ENCODE results near the gene VPS4A. TPM values are rescaled to one million over a fixed set of nuclear protein-coding genes. Genes with fewer than 3 reads are reported as not detected.

VPS4A gene
- total and polyA plus RNA-seq, 3 donors from 2014 or later, result 31.9 to 43.1 (median 39.8) TPM

DNA sequence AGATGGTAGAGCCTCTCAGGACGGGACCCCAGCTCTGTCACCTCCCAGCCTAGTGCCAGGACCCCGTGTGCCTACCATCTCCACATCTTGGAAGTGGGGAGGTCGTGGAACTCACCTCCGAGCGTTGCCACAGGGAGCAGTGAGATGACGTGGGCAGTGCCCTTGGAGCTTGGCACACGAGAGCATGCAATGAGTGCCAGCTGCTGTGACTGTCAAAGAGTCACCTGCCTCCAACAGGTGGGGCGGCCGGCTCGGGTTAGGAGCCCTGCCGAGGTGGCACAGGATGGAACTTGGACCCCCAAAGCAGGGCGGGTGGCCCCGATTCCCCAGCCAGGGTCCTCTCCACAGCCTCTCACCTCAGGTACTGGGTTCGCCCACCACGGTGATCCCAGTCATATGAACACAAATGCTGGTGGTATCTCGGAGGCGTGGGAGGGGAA is 5.5 kb downstream of the VPS4A start:
- intact Hi-C loops (cut with DNase I; ENCODE audit: low total_unique reads), result no loop called here
- Histone ChIP-seq H3K9me3 (no peaks in the 10 kb centered on the region), H3K4me3 (no peak overlapping the region), H3K36me3 (ENCODE audit: low read depth, missing control alignments) (no peaks in the 10 kb centered on the region), H3K4me1 (peaks cover 9% of the 10 kb centered on the region), H3K27ac (no peak overlapping the region), H3K27me3 (no peaks in the 10 kb centered on the region)
- no peak for TF ChIP-seq POLR2A (IDR thresholded peaks at IDR 0.05)
- TF ChIP-seq, protein P1, sequence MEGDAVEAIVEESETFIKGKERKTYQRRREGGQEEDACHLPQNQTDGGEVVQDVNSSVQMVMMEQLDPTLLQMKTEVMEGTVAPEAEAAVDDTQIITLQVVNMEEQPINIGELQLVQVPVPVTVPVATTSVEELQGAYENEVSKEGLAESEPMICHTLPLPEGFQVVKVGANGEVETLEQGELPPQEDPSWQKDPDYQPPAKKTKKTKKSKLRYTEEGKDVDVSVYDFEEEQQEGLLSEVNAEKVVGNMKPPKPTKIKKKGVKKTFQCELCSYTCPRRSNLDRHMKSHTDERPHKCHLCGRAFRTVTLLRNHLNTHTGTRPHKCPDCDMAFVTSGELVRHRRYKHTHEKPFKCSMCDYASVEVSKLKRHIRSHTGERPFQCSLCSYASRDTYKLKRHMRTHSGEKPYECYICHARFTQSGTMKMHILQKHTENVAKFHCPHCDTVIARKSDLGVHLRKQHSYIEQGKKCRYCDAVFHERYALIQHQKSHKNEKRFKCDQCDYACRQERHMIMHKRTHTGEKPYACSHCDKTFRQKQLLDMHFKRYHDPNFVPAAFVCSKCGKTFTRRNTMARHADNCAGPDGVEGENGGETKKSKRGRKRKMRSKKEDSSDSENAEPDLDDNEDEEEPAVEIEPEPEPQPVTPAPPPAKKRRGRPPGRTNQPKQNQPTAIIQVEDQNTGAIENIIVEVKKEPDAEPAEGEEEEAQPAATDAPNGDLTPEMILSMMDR (IDR thresholded peaks at IDR 0.05), result no peak
- no peak for DNase-seq
- WGBS, 2 donors, result 90 to 93% methylated on average over 15 to 17 of the region's 17 CpGs

DNA sequence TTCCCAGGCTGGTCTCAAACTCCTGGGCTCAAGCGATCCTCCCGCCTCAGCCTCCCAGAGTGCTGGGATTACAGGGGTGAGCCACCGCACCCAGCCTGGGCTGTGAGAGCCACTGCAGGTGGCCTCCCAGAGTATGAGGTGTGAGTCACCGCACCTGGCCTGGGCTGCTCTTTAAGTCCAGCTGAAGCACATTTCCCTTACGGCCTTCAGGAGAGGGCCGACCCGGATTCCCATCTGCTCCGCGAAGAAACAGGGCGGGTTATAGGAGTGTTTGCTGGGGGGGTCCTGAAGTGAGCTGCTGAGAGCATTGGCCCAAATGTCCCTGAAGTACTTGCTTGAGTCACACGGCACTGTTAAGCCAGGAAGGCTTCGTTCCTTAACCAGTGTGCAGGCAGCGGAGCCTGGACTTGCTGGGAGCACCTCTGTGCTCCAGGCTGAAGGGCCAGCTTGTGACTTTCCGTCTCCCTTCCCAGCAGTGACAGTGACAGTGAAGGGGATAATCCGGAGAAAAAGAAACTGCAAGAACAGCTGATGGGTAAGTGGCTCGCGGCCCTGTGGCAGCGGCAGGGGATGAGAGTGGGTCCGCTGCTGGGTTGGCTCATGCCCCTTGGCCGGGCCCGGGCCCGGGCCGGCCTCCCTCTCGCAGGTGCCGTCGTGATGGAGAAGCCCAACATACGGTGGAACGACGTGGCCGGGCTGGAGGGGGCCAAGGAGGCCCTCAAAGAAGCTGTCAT is 7.2 kb downstream of the VPS4A start:
- intact Hi-C loops (cut with DNase I; ENCODE audit: low total_unique reads), result no loop called here
- WGBS, 2 donors, result 93 to 94% methylated on average over 24 to 30 of the region's 30 CpGs
- no peaks in the 10 kb centered on the region for H3K4me1 ChIP-seq
- no peaks in the 10 kb centered on the region for H3K36me3 ChIP-seq (ENCODE audit: low read depth, missing control alignments)
- H3K27ac ChIP-seq, result no peak overlapping the region
- no peaks in the 10 kb centered on the region for H3K27me3 ChIP-seq
- DNase-seq, result no peak
- H3K9me3 ChIP-seq, result no peaks in the 10 kb centered on the region
- TF ChIP-seq POLR2A (IDR thresholded peaks at IDR 0.05), result no peak
- TF ChIP-seq, protein P1 (IDR thresholded peaks at IDR 0.05), result no peak
- H3K4me3 ChIP-seq, result no peak overlapping the region

DNA sequence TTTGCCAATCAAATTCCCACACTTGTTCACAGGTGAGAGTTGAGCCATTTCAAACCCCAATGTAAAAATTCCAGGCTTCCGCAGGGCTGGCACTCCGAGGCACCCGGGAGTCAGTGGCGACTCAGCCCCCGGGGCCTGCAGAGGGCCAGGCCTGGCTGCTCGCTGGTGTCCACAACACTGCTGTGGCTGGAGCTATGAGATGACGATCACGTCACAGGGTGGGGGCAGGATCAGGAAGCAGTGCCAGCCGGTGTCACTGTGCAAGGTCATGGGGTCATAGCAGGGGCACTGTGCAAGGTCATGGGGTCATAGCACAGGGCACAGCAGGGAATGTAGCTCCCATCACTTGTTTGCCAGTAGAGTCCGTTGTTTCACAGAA is 7.8 kb downstream of the VPS4A start:
- Histone ChIP-seq H3K36me3 (ENCODE audit: low read depth, missing control alignments) (no peaks in the 10 kb centered on the region), H3K27ac (no peak overlapping the region), H3K27me3 (no peaks in the 10 kb centered on the region), H3K4me1 (no peaks in the 10 kb centered on the region), H3K4me3 (no peak overlapping the region), H3K9me3 (no peaks in the 10 kb centered on the region)
- TF ChIP-seq, protein P1 (IDR thresholded peaks at IDR 0.05), result no peak
- no peak for TF ChIP-seq POLR2A (IDR thresholded peaks at IDR 0.05)
- 85 to 87% methylated on average over 10 of the region's 10 CpGs for WGBS, 2 donors
- no peak for DNase-seq
- intact Hi-C loops (cut with DNase I; ENCODE audit: low total_unique reads), result no loop called here

DNA sequence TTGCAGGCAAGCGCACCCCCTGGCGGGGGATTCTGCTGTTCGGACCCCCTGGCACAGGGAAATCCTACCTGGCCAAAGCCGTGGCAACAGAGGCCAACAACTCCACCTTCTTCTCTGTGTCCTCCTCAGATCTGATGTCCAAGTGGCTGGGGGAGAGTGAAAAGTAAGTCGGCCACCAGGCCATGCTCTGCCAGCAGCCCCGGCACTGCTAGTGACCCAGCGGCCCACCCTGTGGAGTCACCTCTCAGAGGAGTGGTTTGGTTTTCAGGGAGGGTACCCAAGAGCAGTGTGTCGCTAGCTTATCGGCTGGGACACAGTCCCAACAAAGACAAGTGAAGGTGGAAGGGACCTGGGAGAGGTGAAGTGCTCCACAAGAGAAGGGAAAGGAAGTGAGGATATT is 8.2 kb downstream of the VPS4A start:
- no peaks in the 10 kb centered on the region for H3K9me3 ChIP-seq
- no peaks in the 10 kb centered on the region for H3K27me3 ChIP-seq
- H3K27ac ChIP-seq, result no peak overlapping the region
- H3K4me3 ChIP-seq, result no peak overlapping the region
- 92 to 96% methylated on average over 6 to 9 of the region's 9 CpGs for WGBS, 2 donors
- no peak for DNase-seq
- no peak for TF ChIP-seq POLR2A (IDR thresholded peaks at IDR 0.05)
- TF ChIP-seq, protein P1 (IDR thresholded peaks at IDR 0.05), result no peak
- no peaks in the 10 kb centered on the region for H3K36me3 ChIP-seq (ENCODE audit: low read depth, missing control alignments)
- intact Hi-C loops (cut with DNase I; ENCODE audit: low total_unique reads), result no loop called here
- no peaks in the 10 kb centered on the region for H3K4me1 ChIP-seq

Data from testis (tissue), 3 donors.